SW 1271 (cell line): ENCODE results near the gene ABLIM2.

Source experiments
- DNase-seq, 2 experiments: peaks; one replicate each; lab custom pipeline; 2025; lab: John Stamatoyannopoulos, UW

ABLIM2 gene

DNA sequence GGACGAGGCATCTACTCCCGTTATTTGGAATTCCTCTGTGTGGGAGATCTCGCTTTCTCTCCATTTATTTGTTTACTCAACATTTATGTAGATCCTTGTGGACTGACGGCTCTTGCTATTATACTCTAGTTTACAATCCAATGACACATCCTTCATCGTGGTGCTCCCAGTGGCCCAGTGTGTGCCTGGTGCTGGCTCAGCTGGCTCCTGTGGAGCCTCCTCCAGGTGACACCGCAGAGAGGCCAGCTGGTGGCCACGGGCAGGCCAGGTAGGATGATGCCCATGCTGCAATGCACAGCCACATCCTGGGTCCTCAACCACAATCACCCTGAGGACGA, 134.9 kb downstream of the ABLIM2 start:
- no peak for DNase-seq

DNA sequence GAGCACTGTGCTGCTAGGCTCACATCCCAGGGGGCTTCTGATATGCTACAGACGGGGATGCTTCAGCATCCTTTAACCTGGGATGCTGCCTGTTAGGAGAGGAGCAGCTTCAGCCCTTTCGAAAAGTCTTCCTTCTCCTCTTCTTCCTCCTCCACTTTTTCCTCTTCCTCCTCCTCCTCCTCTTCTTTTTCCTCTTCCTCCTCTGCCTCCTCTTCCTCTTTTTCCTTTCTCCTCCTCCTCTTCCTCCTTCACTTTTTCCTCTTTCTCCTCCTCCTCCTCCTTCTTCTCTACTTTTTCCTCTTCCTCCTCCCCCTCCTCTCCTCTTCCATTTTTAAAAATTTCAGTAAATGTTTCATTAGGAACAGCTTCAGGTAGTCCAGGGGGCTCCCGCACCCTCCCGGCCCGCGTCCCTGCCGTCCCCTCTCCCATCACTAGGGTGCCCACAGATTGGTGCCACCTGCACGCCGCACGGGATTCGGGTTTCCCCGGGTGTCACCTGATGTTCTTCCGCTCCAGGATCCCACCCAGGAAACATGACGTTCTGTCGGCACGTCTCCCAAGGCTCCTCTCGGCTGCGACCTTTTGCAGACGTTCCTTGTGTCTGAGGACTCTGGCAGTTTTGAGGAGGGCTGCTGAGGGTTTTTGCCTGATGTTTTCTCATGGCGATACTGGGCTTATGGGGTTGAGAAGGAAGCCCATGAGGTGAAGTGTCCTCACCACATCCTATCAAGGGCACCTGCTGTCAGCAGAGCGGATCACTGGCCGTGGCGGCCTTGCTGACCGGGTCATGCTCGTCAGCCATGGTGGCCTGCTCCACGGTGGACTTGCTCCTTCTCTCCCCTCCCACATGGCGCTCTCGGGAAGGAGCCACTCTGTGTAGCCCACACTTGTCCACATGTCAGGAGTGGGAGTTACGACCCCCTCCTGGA, 135.6 kb downstream of the ABLIM2 start:
- no peak for DNase-seq

DNA sequence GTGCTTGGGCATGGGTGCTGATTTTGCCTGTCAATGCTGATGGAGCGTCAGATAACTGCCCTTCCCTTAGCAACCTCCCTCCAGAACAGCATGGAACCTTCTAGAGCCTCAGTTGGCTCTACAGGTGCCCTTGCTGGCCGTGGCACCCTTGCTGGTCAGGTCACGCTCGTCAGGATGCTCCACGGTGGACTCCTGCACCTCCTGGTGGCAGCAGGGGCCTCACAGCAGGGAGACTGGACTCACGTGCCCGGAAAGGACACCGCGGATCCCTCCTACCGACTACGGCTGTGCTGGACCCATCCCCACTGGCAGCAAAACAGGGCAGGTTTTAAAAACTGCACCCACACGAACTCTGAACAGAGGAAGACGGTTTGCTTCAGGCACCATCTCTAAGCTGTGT, 136.8 kb downstream of the ABLIM2 start:
- DNase-seq, result no peak

DNA sequence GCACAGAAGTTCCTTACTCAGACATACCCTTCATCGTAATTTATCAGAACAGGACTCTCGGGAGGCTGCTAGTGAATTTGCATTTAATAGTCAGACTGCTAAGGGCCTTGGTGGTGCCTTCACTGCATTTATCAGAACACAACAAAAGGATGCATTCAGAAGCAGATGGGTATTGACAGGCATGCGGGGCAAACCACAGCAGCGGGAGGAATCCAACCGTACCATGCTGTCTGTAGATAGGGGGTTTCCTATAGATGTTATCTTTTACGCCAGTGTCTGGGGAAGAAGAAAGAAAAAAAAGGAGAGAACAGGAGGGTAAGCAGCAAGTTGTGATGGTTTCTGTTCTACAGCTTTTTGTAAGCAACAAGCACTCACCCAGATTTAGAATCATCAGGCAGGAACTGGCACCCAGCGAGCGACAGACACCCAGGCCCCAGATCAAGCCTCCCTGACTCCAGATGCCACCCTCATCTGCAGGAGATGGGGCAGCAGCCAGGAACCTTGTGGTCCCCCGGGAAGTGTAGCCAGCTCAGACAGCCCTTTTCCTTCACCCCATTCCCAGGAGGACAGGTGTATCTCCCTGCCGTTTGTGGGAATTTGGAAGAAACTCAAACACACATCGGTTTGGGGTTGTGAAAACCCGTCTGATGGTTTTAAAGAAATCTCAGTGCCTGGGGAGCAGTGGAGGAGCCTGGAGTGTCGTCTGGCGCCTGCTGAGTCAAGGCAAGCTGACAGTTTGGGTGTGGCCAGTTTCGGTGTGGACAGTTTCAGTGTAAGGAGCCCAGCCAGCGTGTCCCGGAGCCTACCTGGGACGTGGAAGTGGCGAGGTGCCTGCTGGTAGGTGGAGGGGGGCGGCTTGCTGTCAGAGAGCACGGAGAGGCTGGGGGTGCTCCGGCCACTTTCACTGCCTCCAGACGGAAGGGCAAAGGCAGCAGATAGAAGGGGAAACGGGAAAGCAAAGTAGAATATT, 138.9 kb downstream of the ABLIM2 start:
- DNase-seq, result no peak

DNA sequence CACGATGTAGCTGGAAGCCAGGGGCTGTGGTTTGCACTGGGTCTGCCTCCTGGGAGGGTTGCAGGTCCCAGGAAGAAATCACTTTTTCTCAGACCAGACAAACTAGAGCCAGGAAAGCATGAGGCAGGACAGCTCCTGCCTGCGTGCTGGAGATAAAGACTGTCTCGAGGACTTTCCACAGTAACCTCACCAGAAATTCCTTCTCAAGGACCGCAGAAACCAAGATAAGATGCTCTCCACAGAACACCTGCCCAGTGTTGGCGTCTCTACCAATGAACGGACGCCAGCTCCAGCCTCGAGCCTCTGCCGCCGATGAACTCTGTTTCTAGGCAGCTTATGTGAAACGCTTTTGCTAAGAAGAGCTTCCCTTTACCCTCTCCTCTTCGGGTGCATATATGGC, 142.1 kb downstream of the ABLIM2 start:
- DNase-seq, result no peak

DNA sequence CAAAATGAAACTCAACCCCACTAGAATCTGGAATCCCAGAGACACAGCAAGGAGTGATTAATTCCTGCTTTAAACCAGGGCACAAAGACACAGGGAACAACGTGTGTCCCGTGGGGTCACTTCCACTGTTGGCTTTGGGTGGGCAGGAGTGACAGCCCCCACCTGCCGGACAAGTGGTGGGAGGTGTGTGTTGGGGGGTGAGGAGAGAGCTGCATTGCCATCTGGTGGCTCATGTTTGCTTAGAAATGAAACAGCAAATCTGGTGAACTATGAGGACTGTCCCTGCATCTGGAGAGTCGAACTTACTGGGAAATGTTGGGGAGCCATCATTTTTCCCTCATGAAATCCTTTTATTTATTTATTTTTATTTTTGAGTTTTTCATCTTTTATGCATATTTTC, 143.1 kb downstream of the ABLIM2 start:
- DNase-seq, result peak in 1 of 2 experiments; percentile 6

DNA sequence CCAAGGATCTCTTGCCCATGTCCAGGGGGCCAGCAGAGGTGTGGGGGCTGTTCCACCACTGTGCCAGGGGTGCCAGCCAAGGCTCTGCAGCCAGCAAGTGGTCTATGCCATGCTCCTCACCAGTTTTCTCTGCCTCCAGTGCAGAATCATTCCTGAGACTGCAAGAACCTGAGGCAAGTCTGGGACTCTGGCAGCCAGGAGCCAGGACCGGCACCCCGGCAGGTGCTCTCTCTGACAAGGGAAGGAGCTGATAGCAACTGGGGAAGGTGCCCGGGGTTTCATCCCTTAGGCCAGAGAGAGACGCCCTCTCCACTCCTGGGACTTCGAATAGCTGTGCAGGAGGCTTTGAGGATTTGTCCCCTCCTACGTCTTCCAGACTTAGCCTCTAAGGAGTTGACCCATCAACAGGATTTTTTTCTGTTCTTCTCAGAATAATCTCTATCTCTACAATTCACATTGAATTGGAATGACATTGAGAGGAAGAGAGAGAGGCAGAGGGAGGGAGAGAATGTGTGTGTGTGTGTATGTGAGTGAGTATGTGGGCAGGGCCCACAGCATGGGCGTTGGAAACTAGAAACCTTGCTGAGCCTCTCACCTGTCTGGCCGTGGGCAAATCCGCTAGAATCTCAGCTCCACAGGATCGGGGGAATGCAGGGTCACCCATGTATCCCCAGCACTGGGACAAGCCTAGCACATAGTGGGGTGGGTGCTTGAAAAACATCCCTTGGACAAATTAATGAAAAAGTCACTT, 144.5 kb downstream of the ABLIM2 start:
- no peak for DNase-seq

DNA sequence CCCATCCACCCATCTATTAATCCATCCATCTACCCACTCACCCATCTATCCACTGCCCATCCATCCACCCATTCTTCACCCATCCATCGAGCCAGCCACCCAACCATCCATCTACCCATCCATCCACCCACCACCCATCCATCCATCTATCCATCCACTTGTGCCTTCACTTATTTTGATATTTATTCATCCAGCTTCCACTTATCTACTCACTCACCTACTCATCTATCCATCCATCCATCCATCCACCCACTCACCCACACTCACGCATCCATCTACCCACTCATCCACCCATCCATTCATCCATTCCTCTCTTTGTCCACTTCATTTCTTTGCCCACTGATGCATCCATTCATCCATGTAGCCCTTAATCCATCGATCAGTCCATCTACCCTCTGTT, 146.1 kb downstream of the ABLIM2 start:
- no peak for DNase-seq

DNA sequence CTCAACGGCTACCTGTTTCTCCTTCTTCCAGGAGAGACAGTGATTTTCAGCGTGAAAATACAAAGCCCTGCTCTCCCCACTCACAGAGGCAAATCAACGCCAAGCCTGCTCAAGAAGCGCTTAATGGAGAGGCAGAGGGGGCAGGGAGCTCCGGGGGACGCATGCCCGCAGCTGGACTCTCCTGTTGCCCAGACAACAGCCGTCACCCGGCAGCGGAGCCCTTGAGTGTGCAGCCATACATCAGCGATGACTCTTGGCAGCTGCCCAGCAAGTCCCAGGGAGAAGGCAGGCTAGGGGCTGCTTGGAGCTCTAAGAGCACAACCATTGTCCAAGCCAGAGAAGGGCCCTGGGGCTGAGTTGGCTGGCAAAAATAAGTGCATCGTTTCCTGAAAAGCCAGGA, 148.0 kb downstream of the ABLIM2 start:
- no peak for DNase-seq

DNA sequence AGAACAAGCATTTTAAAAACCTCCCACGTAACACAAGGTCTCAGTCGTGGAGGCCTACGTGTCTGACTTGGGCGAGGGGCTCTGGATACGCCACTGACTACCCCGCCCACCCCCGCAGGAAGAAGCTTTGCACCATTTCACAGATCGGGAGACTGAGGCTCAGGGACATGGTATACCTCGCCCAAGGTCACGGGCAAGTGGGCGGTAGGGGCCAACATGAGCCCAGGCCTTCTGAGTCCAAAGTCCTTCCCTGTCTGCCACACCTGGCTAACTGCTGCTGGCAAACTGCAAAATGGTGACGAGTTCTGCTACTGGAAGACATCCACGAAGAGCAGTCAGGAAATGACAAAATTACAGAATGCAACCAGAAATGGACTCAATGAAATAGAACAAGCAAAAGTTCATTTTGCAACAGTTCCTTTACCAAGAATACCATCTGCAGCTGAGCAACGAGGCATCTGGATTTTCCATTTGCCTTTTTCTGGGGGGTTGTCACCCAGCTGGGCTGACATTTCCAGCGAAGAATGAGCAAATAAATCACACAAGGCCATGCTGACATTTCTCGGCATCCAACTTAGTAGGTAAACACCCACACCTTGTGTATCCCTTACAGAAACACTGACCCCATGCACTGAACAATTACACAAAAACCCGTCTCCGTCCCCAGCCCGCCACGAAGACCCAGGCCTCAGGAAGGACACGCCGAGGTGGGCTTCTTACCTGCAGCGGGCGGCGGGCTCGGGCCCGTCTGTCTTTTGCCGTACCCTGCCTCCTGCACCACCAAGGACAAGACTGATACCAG, 148.7 kb downstream of the ABLIM2 start:
- DNase-seq, result no peak

DNA sequence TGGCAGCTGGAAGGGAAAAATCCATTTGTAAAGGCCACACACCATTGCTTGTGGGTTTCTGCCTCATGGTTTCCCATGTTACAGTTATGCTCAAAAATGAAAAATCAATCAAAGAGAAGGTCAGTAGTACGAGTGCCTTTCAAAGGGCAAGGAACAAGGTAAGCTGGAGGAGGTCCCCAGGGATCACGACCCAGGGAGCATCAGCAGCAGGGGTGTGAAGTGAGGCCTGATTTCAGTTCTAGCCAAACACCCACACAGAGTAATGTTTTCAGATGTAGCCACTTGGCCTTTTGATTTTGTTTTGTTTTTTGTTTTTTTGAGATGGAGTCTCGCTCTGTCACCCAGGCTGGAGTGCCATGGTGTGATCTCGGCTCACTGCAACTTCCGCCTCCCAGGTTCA, 149.5 kb downstream of the ABLIM2 start:
- DNase-seq, result no peak

DNA sequence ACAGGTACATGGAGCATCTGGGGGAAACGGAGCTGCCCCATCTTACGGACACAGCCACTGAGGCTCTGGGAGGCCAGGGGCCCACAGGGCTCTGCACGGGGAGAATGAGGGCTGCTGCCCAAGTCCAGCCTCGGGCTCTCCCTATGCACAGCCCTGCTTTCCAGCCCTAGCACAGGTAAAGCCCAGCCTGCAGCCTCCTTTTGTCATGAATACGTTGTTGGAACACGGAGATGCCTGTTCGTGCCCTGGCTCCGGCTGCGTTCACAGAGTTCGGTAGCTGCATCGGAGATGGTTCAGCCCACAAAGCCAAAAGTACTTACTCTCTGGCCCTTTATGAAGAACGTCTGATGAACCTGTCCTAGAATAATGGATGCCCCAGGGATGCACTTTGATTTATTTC, 150.2 kb downstream of the ABLIM2 start:
- no peak for DNase-seq

DNA sequence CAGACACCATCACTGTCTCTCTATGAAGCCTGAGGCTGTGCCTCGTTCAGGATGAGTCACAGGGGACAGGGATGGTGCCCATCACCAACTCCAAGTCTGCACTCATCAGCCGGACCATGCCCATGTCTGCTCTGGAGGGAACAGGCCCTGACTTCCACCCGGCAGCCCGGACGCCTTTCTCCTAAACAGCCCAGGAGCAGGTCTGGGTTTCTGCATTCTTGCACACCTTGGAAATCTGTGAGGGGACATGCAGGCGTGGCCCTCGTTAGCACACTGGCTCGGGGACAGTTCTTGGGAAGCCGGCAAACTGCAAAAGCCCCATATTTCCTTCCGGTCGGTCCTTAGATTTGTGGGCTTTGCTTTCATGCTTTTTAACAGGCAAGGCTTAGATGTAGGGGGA, 151.0 kb downstream of the ABLIM2 start:
- no peak for DNase-seq

DNA sequence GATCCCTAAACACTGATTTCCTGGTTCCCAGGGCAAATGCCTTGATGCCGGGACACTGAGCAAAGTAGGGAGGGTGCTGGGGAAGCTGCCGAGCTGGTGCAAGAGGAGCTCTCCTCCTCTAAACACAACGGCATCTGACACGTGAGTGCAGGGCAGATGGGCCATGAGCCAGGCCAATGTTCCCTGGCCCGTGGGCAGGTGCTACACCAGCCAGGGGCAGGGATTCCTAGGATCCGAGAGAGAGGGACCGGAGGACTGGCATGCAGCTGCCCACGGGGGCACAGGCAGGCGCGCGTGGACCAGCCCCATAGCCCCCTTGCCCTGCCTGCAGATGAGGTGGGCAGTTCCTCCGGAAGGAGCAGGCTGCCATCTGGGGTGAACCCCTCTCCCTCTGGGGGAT, 152.1 kb downstream of the ABLIM2 start:
- DNase-seq, result no peak

DNA sequence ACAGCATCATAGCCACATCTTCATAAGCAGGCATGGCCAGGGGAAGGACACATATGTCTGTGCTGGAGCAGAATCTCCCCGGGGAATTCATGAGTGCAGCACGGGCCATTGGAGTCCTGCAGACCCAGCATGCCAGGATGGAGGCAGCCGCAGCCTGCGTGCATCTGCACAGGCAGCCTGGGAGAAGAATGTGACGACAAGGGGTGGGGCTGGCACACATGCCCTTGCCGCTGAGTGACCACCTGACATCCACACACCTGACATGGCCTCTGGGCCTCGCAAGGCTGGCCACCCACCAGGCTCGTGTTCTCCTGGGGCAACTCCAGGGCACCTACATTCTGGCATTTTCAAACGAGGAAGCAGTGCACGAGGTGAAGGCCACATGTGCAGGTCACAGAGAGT, 152.8 kb downstream of the ABLIM2 start:
- DNase-seq, result no peak

DNA sequence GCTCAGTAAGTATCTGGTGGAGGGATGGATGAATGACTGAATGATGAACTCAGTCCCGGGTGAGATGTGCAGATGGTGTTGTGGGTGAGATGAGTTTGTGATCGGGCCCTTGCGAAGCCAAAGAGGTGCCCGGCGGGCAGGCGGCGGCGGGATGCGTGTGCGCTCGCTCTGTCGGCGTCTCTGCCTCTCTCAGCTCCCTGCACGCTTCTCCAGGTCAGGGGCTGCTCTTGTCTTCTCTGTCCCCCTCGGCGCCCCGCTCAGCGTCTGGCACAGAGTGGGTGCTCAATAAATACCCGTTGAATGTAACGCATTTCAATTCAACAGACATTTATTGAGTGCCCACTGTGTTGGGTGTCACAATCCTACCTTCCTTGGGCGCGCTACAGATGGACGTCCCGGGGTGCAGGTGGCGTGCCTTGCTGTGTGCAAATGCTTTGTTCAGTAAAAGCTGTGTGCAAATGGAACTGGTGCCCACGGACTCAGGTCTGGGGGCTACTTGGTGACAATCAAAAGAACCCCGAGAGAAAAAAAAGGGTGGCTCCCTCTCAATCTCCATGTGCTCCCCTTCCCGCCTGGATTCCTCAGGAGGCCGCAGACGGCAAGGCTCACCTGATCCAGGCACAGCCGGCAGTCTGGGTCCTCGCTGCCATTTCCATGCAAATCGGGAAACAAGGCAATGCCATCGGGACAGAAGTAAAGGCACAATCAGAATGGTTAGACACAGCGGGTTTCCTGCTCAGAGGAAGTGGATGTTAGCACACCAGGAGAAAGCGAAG, 153.4 kb downstream of the ABLIM2 start:
- no peak for DNase-seq

DNA sequence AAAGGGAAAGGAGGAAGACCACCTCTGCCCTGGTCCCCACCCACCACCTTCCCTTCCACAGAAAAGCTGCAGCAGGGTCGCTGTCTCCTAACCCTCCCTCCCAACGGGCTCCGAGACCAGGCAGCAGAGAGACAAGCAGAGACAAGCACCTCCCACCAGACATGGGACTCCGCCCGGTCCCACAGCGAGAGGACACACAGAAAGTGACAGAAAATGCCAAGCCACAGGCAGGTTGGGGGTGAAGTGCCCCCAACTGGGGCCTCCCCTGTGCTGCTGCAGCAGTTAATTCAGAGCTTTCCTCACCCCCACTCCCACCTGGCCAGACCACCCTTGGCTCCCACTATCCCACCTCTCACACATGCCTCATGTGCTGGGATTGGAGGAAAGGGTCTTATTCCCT, 154.5 kb downstream of the ABLIM2 start:
- DNase-seq, result no peak

DNA sequence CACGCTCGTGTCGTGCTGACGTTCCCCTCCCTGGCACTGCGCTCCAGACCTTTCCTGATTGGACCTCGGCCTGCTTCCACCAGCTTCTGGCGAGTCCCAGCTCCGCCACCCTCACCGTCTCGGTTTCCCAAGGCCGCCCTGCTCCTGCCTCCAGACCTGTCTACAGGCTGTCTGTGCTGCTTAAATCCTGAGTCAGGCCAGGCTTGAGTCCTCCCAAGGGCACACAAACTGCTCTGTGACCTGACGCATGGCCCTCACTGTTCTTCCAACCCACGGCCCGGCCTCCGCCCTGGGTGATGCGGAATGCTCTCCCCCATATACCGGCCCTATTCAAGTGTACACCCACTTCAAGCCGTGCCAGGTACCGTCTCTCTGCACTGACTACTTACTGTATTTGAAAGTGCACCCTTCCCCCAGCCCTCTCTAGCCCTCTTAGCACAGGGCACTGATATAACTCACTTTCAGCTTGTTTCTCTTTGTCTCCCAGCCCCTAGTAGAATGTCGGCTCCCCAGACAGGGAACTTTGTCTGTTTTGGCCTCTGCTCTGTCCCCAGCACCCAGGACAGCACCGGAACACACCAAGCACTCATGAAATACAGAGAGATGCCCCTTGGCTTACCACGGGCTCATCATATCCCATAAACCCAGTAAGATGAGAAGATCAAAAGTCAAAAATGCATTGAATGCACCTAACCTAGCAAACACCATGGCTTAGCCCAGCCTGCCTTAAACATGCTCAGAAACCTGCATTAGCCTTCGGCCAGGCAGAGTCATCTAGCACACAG, 155.9 kb downstream of the ABLIM2 start:
- DNase-seq, result no peak

DNA sequence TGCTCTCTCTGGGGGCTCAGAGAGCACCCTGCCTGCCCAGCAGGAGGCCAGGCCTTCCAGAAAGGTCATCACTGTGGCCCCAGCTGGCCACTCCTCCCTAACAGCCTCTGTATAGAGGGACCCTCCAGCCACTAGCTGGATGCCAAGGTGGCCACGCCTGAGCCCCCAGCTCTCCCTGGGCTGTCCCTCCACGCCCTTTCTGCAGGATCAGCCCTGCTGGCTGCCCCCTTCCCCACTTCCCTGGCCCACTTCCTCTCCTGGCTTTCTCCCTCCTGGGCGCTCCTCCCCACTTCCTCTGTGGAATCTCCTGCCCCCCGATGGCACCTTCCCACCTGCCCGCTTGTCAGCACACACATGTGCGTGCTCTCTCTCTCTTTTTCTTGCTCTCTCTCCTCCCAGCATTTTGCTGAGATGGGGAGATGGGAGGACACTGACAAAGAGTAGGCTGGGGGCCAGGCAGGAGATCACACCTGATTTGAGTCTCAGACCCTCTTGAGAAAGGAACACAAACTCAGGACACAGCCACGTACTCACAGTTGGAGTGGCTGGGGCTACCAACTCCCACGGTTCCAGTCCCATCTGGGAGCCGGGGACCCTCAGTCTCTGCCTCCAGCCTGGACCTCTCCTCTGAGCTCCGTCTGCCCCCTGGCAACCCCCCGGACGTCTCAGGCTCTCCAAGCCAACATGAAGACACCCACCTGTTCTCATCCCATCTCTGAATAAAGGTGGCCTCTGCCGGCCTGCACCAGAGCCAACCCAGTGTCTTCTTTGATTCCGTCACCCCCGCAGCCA, 156.9 kb downstream of the ABLIM2 start:
- DNase-seq, result no peak
